DMS53 (cell line): ENCODE measurements around the gene CAMSAP2.
"Not testable (repeated sequence)": the region's sequence is repeated elsewhere in the genome, so short reads cannot be mapped to it uniquely, and the experiment has no call there.

Experiments
- DNase-seq: peaks from one replicate; lab custom pipeline; 2025; lab: John Stamatoyannopoulos, UW

Gene CAMSAP2

DNA sequence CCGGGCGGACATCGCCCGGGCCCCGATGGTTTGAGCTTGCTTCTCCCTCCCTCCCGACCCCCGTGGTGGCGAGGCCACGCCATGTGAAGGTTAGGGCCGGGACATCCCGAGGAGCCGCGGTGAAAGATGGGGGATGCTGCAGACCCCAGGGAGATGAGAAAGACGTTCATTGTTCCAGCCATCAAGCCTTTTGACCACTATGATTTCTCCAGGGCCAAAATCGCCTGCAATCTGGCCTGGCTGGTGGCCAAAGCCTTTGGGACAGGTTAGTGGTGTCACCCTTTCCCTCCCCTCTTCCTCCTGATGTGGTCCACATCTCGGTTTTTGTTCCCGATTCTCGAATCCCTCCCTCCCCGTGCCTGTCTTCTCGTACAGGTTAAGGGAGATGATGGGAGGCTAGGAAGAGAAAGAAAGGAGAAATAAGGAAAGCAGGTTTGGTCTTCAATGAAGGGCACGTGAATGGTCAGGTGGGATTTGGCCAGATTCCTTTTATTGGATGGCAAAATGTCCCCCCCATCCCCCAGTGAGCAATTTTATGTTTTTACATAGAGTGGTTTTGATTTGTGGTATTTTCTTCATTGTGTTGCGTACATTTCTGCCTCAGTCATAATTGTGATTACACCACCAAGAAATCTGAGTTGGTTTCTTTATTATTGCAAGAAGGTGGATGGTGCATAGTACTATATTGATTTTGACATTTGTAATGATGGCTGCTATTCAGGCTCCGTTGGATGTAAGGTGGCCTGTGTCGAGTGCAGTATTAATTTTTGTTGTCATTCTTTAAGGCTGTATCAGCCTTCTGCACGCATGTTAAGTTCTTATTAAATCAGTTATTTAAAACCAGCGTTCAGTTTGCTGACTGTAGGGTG lies 1.2 kb downstream of the CAMSAP2 start:
- DNase-seq: peak; percentile 59

DNA sequence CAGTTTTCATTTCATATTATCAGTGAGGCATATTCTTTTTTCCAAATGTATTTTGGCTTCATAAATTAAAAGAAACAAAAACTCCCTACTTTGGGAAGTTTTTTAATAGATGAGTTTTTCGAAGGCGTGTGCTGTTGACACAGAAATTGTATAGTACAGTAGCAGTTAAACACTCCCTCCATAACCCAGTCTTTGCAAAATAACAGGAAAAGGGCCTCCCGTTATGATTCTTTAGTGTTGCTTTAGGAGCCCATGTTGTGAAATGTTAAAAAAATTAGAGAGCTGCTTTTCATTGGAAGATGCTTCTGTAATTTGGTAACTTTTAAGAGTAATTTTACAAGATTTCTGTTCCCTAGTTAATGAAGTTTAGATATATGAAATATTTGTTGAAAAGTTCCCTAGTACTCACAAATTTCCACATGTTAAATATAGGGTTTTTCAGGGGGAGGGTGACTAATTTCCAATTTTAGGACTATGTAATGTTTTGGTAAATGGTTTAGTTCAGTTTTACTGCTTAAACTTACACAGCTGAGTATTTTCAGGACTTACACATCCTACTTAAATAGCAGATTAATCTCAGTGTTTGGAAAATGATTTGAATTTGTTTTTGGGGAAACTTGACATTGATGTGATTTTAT lies 2.0 kb downstream of the CAMSAP2 start:
- DNase-seq: no peak

DNA sequence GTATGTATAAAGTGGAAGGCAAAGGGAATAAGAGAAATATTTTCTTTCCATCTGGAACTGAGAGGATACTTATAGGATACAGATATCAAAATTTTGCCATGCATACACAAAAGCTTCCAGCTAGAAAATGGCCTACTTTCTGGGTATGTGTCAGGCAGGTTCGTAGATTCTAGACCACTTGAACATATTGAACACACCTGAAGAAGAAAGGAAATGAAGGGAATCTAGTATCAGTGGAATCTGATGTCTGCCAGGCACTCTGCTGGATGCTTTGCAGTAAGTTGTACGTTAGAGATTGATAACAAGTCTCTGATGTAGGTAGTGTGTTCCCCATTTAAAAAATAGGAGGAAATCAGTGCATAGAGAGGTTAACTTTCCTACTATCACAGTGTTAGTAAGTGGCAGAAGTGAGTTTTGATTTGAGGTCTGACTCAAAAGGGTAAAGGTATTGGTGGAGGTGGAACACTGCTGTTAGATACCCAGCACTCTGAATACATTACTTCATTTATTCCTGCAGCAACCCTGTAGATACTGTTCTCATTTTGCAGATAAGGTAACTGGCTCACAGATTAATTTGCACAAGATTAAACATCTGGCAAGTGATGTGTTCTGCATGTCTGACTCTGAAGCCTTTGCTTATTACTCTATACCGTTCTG lies 3.0 kb downstream of the CAMSAP2 start:
- DNase-seq: no peak

DNA sequence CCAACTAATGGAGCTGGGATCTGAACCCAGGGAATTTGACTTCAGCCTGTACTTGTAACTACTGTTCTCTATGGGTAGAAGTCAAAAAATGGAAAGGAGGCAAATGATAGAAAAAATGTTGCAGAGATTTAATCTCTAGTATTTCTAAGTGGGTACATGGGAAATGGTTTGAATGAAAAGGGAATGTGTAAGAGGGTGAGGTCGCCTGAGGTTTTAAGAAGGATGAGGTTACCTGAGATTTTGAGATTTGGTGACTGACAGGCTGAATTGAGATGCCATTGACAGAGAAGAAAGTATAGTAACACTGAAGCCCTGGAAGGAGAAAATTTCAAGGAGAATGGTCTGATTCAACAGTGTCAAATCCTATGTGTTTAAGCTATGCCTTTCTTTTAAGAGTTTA lies 5.5 kb downstream of the CAMSAP2 start:
- no peak for DNase-seq

DNA sequence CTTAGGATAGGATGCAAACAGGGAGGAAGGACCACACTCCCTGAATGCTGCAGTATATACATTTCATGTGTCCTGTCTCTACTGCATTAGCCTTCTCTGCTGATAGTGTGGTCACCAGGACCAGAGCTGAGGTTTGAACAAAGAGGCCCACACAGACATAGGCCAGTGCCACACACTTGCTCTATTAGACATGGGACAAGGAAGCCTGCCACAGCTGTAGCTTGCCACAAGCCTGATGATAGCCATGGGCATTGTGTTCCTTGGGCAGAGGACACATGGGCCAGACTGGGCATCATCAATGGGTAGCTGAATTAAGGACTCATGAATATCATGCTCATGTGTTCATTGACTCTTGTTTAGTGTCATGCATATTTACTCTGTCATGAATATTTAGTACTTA lies 10.4 kb downstream of the CAMSAP2 start:
- no peak for DNase-seq

DNA sequence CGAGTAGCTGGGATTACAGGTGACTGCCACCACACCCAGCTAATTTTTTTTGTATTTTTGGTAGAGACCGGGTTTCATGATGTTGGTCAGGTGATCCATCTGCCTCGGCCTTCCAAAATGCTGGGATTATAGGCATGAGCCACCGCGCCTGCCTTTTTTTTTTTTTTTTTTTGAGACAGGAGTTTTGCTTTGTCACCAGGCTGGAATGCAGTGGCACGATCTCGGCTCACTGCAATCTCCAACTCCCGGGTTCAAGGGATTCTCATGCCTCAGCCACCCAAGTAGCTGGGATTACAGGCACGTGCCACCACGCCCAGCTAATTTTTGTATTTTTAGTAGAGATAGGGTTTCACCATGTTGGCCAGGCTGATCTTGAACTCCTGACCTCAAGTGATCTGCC lies 12.1 kb downstream of the CAMSAP2 start:
- not testable (repeated sequence) for DNase-seq

DNA sequence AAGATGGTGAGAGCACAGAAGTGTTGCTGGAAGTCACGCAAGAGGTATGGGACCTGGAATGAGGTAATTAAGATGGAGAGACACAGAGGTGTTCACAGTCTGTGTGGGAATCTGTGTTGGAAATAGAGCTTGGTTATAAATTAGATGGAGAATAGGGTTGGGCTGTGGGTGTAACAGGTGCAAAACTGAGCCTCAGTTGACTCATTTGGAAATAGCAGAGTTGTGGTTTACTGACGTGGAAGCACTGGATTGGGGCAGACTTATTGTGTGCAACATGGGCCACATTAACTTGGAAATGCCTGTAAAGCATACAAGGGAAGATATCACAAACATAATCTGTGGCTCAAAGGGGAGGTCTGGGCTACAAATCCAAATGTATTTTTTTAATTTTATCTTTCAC lies 13.0 kb downstream of the CAMSAP2 start:
- DNase-seq: no peak

DNA sequence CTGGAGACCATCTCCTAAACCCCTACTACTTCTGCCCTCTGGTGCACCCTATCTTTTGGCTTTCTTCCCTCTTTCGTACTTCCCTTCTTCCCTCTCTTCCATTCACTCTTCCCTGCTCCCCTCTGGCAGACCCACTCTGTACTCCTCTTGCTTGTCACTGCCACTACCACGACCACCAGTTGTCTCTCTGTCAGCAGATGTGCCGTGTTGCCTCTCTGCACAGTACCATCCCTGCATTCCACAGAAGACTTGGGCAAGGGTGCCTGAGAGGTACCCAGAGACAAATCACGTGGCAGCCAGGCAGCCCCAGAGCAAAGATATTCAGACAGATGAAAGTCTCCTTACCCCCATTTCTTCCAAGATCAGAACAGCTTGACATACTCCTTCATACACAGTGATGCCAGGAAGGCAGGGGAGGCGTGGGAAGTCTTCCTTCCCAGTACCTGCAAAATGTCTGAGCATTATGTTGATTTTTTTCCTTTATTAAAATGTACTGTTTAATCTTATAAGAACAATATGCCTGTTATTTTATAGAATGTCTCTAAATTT lies 15.0 kb downstream of the CAMSAP2 start:
- no peak for DNase-seq

DNA sequence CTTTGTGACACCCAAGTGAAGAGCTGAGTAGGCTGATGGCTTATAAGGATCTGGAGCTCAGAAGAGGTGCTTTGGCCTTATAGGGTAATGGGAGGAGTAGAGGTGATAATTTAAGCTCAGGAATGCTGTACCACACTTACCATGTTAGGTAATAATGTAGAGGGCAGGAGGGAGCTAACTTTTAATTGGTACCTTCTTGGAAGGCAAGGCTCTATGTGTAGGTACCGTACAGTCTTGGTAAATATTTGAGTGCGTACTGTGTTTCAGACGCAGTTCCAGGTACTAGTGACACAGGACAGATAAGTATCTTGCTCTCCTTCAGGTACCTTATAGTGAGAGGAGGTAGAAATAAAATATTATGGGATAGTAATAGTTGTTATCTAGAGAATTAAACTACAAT lies 16.8 kb downstream of the CAMSAP2 start:
- DNase-seq: no peak

DNA sequence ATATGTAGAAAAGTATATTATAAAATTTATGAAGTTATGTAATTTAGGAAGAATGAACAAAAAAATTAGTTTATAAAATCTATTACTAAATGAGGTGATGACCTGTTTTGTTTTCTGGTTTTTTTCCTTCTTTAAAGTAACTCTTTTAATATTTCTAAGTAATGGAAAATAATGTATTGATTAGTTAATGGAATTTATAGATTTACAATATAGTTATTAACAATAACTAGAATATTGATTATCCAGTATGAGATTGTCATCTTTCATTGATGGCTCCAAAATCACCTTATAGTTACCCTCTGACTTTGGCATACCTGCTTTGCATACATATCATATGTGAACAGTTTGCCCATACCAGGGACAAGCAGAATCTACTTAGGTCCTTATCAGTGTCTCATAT lies 23.4 kb downstream of the CAMSAP2 start:
- no peak for DNase-seq

DNA sequence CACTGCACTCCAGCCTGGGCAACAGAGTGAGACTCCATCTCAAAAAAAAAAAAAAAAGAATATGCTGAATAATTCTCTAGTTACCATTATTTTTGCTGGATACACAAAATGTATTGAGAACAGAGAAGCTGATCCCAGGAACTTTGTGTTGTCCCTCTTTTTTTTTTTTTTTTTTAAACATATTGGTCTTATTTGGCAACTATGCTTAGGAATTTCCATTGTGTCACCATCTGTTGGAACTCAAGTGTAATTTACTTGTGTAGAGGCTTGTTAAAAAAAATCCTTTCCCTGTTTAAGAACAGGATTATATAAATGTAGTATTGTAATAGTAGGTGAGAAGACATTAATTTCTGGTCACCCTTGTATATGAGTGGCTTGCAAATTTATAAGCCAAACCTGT lies 28.6 kb downstream of the CAMSAP2 start:
- no peak for DNase-seq

DNA sequence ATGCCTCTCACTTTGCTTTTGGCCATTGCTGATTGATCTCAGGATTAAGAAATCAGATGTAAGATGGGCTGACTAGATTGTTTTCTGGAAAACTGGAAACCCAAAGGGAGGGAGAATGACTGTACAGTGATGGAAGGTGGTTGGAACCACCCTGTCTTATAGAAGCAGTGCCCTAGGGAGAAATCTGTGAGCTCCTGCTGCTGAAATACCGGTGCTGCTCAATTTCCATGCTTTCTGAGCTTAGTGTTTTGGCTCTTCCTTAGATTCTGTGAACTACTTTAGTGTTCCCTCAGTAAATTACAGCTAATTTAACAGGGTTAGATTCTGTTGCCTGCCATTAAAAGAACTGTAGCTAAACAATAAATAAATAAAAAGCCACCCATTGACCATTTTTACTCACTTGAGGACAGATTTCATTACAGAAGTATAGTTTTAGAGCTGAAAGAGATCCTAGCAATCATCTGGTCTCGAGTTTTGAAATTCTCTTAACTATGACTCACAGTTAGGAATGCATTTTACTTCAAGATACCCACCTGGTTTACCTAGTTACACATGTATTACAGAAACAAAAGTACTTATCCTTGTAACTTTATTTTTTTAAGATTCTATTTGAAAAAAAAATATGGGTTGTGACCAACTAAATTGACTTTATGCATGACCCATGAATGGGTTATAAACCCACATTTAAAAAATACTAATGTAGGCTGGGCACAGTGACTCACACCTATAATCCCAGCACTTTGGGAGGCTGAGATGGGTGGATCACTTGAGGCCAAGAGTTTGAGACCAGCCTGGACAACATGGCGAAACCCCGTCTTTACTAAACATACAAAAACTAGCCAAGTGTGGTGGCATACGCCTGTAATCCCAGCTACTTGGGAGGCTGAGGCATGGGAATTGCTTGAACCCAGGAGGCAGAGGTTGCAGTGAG lies 33.2 kb downstream of the CAMSAP2 start:
- no peak for DNase-seq

DNA sequence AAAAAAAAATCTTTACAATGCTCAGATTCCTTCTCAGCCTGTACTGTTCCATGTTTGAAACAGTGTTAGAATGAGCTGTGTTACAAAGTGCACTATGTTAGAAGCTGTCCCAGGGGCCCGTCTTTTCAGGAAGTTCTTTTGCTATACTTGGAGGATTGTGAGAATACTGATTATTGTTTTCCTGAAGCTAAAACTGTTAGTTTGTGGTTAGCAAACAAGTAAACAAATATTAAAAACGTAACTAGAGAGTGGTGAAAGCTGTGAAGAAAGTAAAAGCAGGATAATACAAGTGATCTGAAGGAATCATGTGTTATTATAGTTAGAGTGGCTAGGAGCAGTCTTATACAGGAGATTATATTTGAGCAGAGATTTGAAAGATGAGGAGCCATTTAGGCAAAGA lies 35.6 kb downstream of the CAMSAP2 start:
- DNase-seq: no peak

DNA sequence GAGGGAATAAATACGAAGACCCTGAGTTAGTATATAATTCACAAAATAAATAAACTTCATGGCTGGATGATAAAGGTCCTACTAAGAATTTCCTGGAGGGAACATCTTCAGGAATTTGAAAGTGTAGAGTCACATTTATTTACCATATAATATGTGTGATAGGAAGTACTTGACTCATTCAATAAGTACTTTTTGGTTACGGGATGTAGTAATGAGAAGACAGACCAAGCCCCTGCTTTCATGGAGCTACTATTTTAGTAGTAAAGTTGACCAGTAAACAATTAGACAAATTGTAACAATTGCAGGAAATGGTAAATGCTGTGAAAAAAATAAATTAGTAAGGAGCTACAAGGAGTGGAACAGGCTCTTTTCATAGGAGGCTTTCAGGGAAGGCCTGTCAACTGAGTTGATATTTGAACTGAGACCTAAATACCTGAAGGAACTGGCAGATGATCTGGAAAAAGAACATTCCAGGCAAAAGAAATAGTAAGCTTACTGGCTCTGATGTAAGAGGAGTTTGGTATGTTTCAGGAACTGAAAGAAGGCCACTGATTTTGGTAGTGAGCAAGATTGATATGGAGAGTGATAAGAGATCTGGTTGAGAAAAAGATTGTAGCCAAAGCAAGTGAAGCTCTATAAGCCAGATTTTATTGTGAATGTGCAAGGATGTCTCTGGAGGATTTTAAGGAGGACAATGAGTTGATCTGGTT lies 36.2 kb downstream of the CAMSAP2 start:
- no peak for DNase-seq

DNA sequence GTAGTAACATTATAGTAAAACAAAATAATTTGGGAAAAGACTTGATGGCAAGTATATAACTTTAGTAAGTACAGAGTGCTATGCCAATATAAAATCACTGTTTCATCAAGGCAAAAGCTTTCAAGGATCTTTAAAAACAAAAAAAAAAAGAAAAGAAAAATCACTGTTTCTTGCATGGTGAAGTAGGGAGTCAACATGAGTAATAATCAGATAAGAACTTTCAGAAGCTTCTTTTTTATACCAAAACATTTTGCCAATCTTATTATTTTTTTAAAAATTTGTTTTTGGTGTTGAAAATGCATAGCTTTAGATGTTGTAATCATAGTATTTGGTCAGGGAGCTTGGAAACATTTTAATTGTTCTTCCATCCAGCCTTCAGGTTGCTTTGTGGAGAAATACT lies 37.2 kb downstream of the CAMSAP2 start:
- DNase-seq: no peak

DNA sequence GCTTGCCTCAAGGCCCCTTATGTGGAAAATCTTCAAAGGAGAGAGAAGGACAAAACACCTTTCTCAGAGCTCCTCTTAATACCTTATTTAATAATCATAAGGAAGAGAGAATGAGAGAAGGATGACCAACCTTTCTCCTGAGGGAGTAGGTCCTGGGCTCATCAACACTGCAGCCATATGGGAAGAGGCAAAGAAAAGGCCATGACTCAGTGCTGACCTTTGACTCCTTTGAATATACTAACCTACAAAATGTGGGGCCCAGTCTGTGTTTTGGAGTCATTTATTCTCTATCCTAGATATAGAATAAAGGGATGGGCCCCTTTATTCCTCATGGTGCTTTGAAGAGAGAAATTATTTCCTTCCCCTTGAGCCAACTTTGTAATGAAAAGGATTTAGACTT lies 38.3 kb downstream of the CAMSAP2 start:
- DNase-seq: no peak

DNA sequence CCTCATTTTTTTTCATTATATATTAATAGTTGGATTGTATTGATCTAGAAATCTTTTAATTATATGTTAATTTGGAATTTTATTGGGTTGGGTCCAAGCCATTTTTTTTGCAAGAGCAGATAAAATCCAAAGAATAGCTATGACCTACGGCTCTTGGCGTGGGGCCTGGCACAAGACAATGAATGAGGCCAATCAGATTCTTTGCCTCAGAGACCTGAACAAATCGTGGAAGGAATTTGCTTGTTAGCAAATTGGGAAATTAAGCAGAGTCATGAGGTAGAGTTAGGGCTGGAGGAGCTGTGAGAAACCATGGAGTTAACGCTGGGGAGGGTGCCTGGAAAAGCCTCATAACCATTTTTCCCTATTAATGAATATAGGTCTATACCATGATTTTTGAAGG lies 40.1 kb downstream of the CAMSAP2 start:
- DNase-seq: no peak

DNA sequence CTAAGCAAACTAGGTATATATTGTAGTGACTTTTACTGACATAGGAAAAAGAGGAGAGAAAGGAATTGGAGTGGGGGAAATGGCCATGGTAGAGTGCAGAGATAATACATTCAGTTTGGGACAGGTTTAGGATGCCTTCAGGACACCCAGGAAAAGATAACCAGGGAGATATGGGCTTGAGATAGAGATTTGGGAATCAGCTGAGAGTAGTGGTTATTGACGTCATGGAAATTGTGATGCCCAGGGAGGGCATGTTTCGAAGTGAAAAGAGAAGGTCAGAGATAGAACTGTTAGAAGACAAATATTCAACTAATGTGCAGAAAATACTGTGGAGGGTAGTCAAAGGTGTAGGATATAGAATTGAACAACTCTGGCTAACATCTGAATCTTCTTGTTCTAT lies 40.6 kb downstream of the CAMSAP2 start:
- DNase-seq: no peak

DNA sequence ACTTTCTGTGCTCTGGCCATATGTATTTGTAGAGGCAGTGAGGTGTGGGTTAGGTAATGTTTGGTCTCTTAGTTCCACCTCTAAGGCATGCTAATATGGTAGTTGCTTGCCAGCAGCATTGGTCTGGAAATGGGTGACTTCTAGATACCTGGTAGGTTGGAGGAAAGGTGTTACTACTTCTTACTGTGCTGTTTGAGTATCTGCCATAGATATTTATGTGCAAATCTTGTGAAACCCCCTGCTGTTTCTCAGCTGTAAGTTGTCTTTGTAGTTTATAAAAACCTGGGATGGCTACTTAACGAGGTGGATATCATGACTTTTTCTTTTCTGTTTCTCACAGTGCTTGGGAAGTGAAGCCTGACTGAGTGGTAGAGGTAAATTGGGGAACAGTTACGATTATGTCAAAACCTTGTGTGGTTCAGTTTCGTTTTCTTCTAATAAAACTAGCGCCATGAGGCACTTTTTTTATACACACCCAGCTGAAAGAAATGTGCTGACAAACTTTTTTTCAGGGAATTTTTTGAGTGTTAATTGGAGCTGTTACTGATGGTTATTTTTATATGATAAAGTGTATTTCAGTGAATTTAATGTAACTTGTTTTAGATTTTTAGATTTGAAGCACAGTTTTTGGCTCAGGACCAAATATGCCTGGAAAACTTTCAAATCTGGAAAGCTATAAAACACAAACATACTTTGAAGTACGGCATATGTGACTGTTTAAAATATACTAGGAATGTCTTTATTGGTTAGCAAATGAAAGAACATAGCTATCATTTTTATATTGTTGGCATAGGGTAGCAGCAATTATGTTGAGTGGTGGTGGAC lies 42.1 kb downstream of the CAMSAP2 start:
- no peak for DNase-seq

DNA sequence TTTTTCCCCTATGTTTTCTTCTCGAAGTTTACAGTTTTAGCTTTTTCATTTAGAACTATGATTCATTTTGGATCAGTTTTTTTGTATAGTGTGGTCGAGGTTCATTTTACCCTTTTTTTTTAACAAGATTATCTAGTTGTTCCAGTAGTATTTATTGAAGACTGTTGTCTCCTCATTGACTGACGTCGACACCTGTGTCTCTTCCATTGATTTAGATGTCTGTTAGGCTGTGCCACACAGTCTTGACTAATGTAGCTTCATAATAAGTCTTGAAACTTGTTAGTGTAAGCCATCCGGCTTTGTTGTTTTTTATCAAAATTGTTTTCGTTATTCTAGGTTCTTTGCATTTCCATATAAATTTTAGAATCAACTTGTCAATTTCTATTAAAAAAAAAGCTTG lies 45.2 kb downstream of the CAMSAP2 start:
- DNase-seq: no peak
